Mesenchymal stem cell (in vitro differentiated cells and primary cell): ENCODE results near the gene RBM20.

Source experiments
- DNase-seq: peaks from one replicate; pipeline ENCODE4 v3.0.0-alpha.2; 2013
- H2AFZ ChIP-seq: one replicate; pipeline ENCODE4 v1.6.1; 2013; ENCODE audit warnings: low read depth, mild to moderate bottlenecking, control low read depth, inconsistent platforms, low read length, moderate library complexity
- H2AK5ac ChIP-seq: 2 replicates; pipeline ENCODE4 v1.6.1; 2013; ENCODE audit warnings: low read length, moderate library complexity, mild to moderate bottlenecking, inconsistent platforms; ENCODE audit not compliant: severe bottlenecking
- H2BK120ac ChIP-seq: one replicate; pipeline ENCODE4 v1.6.1; 2013; ENCODE audit warnings: low read depth, mild to moderate bottlenecking, inconsistent platforms, low read length, moderate library complexity
- H2BK12ac ChIP-seq, 2 experiments: one replicate each; pipeline ENCODE4 v1.6.1; 2013; ENCODE audit warnings: inconsistent platforms in 2 of 2, low read length in 2 of 2, mild to moderate bottlenecking in 2 of 2, moderate library complexity in 2 of 2, control low read depth in 1 of 2
- H2BK15ac ChIP-seq: one replicate; pipeline ENCODE4 v1.6.1; 2013; ENCODE audit warnings: mild to moderate bottlenecking, low read depth, inconsistent platforms; ENCODE audit not compliant: poor library complexity, severe bottlenecking
- H2BK5ac ChIP-seq: 2 replicates; pipeline ENCODE4 v1.6.1; 2013; ENCODE audit warnings: low read depth, mild to moderate bottlenecking, low read length, control low read depth, inconsistent platforms; ENCODE audit not compliant: poor library complexity, severe bottlenecking
- H3K14ac ChIP-seq, 2 experiments: one replicate each; pipeline ENCODE4 v1.6.1; 2013; ENCODE audit warnings: inconsistent platforms in 2 of 2, low read length in 2 of 2, control low read depth in 1 of 2, mild to moderate bottlenecking in 1 of 2, moderate library complexity in 1 of 2
- H3K18ac ChIP-seq, 2 experiments: one replicate each; pipeline ENCODE4 v1.6.1; 2013; ENCODE audit warnings: inconsistent platforms in 2 of 2, low read length in 2 of 2, control low read depth in 1 of 2, low read depth in 1 of 2, mild to moderate bottlenecking in 1 of 2
- H3K23ac ChIP-seq, 2 experiments: one replicate each; pipeline ENCODE4 v1.6.1; 2013; ENCODE audit warnings: inconsistent platforms in 2 of 2, low read length in 2 of 2, mild to moderate bottlenecking in 2 of 2, moderate library complexity in 2 of 2, control low read depth in 1 of 2
- H3K27ac ChIP-seq: 2 replicates; pipeline ENCODE4 v1.5.1; 2013; ENCODE audit warnings: mild to moderate bottlenecking, moderate library complexity, low read length, control low read depth, inconsistent platforms; ENCODE audit not compliant: poor library complexity, severe bottlenecking
- H3K27me3 ChIP-seq, 2 experiments: 2 replicates each; pipeline versions ENCODE4 v1.6.1 to v1.7.0; 2013; ENCODE audit warnings: low read length in 2 of 2, mild to moderate bottlenecking in 2 of 2, moderate library complexity in 2 of 2, control low read depth in 1 of 2, inconsistent platforms in 1 of 2; ENCODE audit not compliant: control insufficient read depth in 1 of 2, insufficient read depth in 1 of 2
- H3K36me3 ChIP-seq, 2 experiments: 2 replicates each; pipeline versions ENCODE4 v1.6.1 to v1.7.0; 2013; ENCODE audit warnings: low read length in 2 of 2, control low read depth in 1 of 2, inconsistent platforms in 1 of 2, low read depth in 1 of 2, mild to moderate bottlenecking in 1 of 2; ENCODE audit not compliant: insufficient read depth in 2 of 2, control insufficient read depth in 1 of 2
- H3K4ac ChIP-seq, 2 experiments: one replicate each; pipeline ENCODE4 v1.6.1; 2013; ENCODE audit warnings: inconsistent platforms in 2 of 2, low read length in 2 of 2, mild to moderate bottlenecking in 2 of 2, moderate library complexity in 2 of 2, control low read depth in 1 of 2, low read depth in 1 of 2
- H3K4me1 ChIP-seq: 2 replicates; pipeline ENCODE4 v1.6.1; 2013; ENCODE audit warnings: low read depth, low read length, control low read depth; ENCODE audit not compliant: control insufficient read depth, insufficient read depth
- H3K4me2 ChIP-seq: 2 replicates; pipeline ENCODE4 v1.6.1; 2013; ENCODE audit warnings: low read length, mild to moderate bottlenecking, inconsistent platforms; ENCODE audit not compliant: poor library complexity, severe bottlenecking
- H3K4me3 ChIP-seq, 2 experiments: 2 replicates each; pipeline versions ENCODE4 v1.5.1 to v1.7.0; 2013; ENCODE audit warnings: low read length in 2 of 2, mild to moderate bottlenecking in 2 of 2, control low read depth in 1 of 2, low read depth in 1 of 2; ENCODE audit not compliant: insufficient read depth in 1 of 2
- H3K79me1 ChIP-seq: replicated peaks from 2 replicates; pipeline ENCODE4 v1.6.1; 2013; ENCODE audit warnings: mild to moderate bottlenecking, control low read depth, low read length, inconsistent platforms; ENCODE audit not compliant: poor library complexity, severe bottlenecking
- H3K9ac ChIP-seq: 2 replicates; pipeline ENCODE4 v1.7.0; 2013; ENCODE audit warnings: mild to moderate bottlenecking, low read length, moderate library complexity
- H3K9me3 ChIP-seq: 2 replicates; pipeline ENCODE4 v1.7.0; 2013; ENCODE audit warnings: mild to moderate bottlenecking, low read length; ENCODE audit not compliant: control insufficient read depth
- H4K8ac ChIP-seq: one replicate; pipeline ENCODE4 v1.6.1; 2013; ENCODE audit warnings: inconsistent platforms, mild to moderate bottlenecking, low read length, moderate library complexity
- H4K91ac ChIP-seq: one replicate; pipeline ENCODE4 v1.6.1; 2013; ENCODE audit warnings: mild to moderate bottlenecking, low read length, inconsistent platforms
- WGBS: methylation state at CpG from one replicate; pipeline ENCODE4 v1.1.7; 2013; ENCODE audit warnings: mixed read lengths; 5-methylcytosine and 5-hydroxymethylcytosine counted together

Gene RBM20

DNA sequence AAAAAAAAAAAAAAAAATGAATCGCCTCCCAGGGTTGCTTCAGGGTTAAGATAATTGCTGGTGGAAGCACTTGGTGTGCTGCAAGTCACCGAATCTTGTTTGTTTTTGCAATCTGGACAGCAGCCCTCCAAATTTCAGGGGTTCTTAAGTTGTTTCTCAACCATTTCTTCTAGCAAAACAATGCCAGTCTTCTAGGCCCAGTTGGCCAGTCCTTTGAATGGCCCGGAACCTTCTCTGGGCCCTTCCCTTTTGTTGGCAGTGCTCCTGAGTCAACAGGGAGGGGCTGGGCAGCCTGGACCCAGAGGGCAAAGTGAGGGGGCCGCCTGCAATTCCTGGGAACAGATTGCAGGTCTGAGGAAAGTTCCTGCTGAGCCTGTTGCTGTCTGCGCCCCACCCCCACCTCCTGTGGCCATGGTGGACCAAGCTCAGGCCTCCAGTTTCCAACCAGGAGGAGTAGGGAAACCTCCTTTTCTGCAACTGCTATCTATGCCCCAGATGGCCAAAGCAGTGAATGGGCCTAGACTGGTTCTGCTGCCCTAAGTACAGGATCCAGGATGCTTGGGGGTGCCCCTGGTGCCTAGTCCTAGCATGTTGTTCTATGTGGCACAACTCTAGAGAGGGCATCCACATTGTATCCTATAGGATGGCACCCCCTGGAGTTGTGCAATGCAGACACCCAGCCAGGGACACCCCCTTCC lies 196.2 kb downstream of the RBM20 start:
- no peak overlapping the region for H3K23ac ChIP-seq
- no peak overlapping the region for H3K14ac ChIP-seq
- no peak overlapping the region for H2BK120ac ChIP-seq
- no peak for DNase-seq
- no peak overlapping the region for H2AK5ac ChIP-seq
- H3K9me3 ChIP-seq = no peaks in the 10 kb centered on the region
- H3K18ac ChIP-seq = no peak overlapping the region
- no peaks in the 10 kb centered on the region for H3K27me3 ChIP-seq
- H2BK15ac ChIP-seq = no peak overlapping the region
- H2BK12ac ChIP-seq = no peak overlapping the region
- H4K91ac ChIP-seq = no peak overlapping the region
- H3K27ac ChIP-seq = no peak overlapping the region
- no peak overlapping the region for H2AFZ ChIP-seq
- no peak overlapping the region for H2BK5ac ChIP-seq
- peaks cover 6% of the 10 kb centered on the region for H3K4me1 ChIP-seq
- H3K79me1 ChIP-seq = no peaks in the 10 kb centered on the region
- H3K4ac ChIP-seq = no peak overlapping the region
- WGBS = 91% methylated on average over 5 of the region's 5 CpGs
- no peak overlapping the region for H3K4me2 ChIP-seq
- H3K9ac ChIP-seq = no peak overlapping the region
- no peak overlapping the region for H3K4me3 ChIP-seq
- H3K36me3 ChIP-seq = no peaks in the 10 kb centered on the region
- H4K8ac ChIP-seq = no peak overlapping the region

DNA sequence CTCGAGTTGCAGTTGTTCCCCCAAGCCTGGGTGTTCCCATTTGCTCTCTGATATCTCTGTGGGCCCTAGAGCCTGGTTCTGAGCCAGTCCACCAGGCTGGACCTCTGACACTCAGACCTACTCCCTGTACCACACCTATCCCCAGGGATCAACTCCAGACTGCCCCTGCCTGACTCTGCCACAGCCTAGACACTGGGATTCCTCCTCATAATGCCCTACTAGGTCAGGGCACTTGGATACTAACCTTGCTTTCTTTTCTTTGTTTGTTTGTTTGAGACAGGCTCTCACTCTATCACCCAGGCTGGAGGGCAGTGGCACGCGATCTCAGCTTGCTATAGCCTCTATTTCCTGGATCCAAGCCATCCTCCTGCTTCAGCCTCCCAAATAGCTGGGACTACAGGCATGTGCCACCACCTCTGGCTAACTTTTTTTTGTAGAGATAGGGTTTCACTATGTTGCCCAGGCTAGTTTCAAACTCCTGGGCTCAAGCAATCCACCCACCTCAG lies 196.8 kb downstream of the RBM20 start:
- peak overlapping the region in 1 of 2 experiments; percentile 33 for H3K18ac ChIP-seq
- H3K27me3 ChIP-seq = no peaks in the 10 kb centered on the region
- no peaks in the 10 kb centered on the region for H3K79me1 ChIP-seq
- H3K14ac ChIP-seq = no peak overlapping the region
- H3K36me3 ChIP-seq = no peaks in the 10 kb centered on the region
- H3K4me3 ChIP-seq = no peak overlapping the region
- H3K4ac ChIP-seq = no peak overlapping the region
- H2BK15ac ChIP-seq = no peak overlapping the region
- H3K4me1 ChIP-seq = peaks cover 6% of the 10 kb centered on the region
- no peak overlapping the region for H2AFZ ChIP-seq
- WGBS = 80% methylated on average over 3 of the region's 3 CpGs
- no peak overlapping the region for H2BK5ac ChIP-seq
- H3K9me3 ChIP-seq = no peaks in the 10 kb centered on the region
- H2BK120ac ChIP-seq = no peak overlapping the region
- H2AK5ac ChIP-seq = no peak overlapping the region
- H4K91ac ChIP-seq = no peak overlapping the region
- H3K9ac ChIP-seq = no peak overlapping the region
- H3K23ac ChIP-seq = no peak overlapping the region
- no peak overlapping the region for H3K4me2 ChIP-seq
- no peak overlapping the region for H2BK12ac ChIP-seq
- H4K8ac ChIP-seq = peak overlapping the region; percentile 21
- no peak overlapping the region for H3K27ac ChIP-seq
- no peak for DNase-seq

DNA sequence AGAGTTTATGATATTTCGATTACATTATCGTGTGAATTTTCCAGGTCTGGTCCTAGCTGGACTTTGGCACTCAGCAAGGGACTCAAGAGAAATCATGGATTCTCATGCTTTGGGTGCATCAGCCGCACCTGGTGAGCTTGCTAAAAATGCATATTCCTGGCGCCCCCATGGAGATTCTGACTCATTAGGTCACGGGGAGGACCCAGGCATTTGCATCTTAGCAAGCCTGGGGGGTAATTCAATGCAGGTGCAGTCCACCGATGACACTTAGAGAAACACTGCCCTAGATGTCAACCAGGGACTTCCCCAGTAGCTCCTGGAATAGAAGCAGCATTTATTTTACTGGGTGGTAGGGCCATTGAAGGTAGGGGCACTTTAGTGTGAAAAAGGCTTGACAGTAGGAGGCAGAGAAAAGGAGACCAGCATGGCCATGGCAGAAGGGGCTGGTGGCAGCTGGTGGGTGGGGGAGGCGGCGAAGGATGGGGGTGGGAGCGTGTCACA lies 197.7 kb downstream of the RBM20 start:
- H3K9me3 ChIP-seq = no peaks in the 10 kb centered on the region
- H2BK120ac ChIP-seq = no peak overlapping the region
- H3K27ac ChIP-seq = no peak overlapping the region
- H3K4me2 ChIP-seq = no peak overlapping the region
- H3K4me3 ChIP-seq = no peak overlapping the region
- H2BK12ac ChIP-seq = no peak overlapping the region
- DNase-seq = no peak
- no peaks in the 10 kb centered on the region for H3K79me1 ChIP-seq
- 84% methylated on average over 9 of the region's 9 CpGs for WGBS
- no peak overlapping the region for H3K9ac ChIP-seq
- no peaks in the 10 kb centered on the region for H3K36me3 ChIP-seq
- no peak overlapping the region for H2BK5ac ChIP-seq
- peaks cover 0 to 7% of the 10 kb centered on the region in 2 experiments for H3K27me3 ChIP-seq
- no peak overlapping the region for H4K91ac ChIP-seq
- H3K14ac ChIP-seq = no peak overlapping the region
- no peak overlapping the region for H2AK5ac ChIP-seq
- H3K18ac ChIP-seq = no peak overlapping the region
- no peak overlapping the region for H2AFZ ChIP-seq
- H3K4me1 ChIP-seq = peaks cover 6% of the 10 kb centered on the region
- no peak overlapping the region for H4K8ac ChIP-seq
- no peak overlapping the region for H3K4ac ChIP-seq
- H3K23ac ChIP-seq = no peak overlapping the region
- H2BK15ac ChIP-seq = no peak overlapping the region

DNA sequence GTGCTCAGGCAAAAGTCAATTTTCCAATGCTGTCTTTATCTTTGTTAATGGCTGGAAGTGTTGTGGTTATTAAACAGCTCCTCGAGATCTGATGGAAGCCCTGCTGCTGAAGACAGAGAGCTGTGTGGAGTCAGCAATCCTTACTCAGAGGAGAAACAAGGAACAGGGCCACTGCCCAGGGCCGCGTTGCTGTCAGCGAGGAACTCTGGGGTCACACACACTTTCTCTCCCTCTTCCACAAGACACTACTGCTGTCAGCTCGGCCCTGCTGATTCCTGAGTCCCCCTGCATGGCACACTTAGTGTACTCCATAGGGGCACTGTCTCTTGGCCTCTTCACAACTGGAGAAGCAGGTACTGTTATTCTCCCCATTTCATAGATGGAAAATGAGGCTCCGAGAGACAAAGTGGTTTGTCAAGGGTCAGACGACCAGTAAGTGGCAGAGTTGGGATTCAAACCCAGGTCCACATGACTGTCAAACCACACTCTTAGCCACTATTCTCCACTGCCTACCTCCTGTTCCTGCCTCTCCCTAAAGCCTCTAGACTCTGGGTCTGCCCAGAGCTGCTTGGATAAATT lies 198.3 kb downstream of the RBM20 start:
- no peak overlapping the region for H2BK15ac ChIP-seq
- no peaks in the 10 kb centered on the region for H3K36me3 ChIP-seq
- H3K27ac ChIP-seq = no peak overlapping the region
- H3K4me2 ChIP-seq = no peak overlapping the region
- H4K91ac ChIP-seq = no peak overlapping the region
- no peak for DNase-seq
- H3K18ac ChIP-seq = no peak overlapping the region
- H2BK5ac ChIP-seq = no peak overlapping the region
- H3K4me3 ChIP-seq = no peak overlapping the region
- H3K4ac ChIP-seq = no peak overlapping the region
- peaks cover 6% of the 10 kb centered on the region for H3K4me1 ChIP-seq
- H4K8ac ChIP-seq = no peak overlapping the region
- H3K9me3 ChIP-seq = no peaks in the 10 kb centered on the region
- WGBS = 65% methylated on average over 7 of the region's 7 CpGs
- no peak overlapping the region for H3K14ac ChIP-seq
- no peak overlapping the region for H2AK5ac ChIP-seq
- H3K9ac ChIP-seq = no peak overlapping the region
- H2BK120ac ChIP-seq = no peak overlapping the region
- H3K79me1 ChIP-seq = no peaks in the 10 kb centered on the region
- peaks cover 0 to 12% of the 10 kb centered on the region in 2 experiments for H3K27me3 ChIP-seq
- no peak overlapping the region for H2AFZ ChIP-seq
- H2BK12ac ChIP-seq = no peak overlapping the region
- H3K23ac ChIP-seq = no peak overlapping the region
